ENCODE measurements around the gene MTMR4.

Gene MTMR4

DNA sequence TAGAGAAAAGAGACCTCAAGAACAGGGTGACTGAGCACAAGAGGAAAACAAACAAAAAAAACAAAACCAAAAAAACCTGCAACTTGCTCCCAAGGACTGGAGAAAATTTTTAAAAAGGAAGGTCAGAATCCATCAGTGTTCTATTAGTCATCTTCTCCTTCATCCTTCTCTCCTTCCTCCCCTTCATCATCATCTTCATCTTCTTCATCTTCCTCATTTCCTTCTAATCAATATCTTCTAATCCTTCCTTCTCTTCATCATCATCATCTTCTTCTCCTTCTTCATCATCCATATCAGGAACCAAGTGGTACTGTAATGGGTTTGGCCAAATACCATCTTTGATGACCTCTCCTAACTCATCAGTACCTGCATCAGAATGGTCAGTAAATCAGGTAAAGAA is 38.5 kb downstream of the MTMR4 start:
- TF ChIP-seq CTCF (IDR thresholded peaks at IDR 0.05), result no peak
- Histone ChIP-seq H3K27ac (no peak overlapping the region), H3K4me1 (ENCODE audit: control insufficient read depth in 1 of 2, insufficient read depth in 1 of 2, low read depth in 1 of 2, low read length in 1 of 2) (peaks cover 7 to 9% of the 10 kb centered on the region in 2 experiments), H3K27me3 (no peaks in the 10 kb centered on the region), H3K36me3 (no peaks in the 10 kb centered on the region), H3K9me3 (no peaks in the 10 kb centered on the region), H3K4me3 (ENCODE audit: low read depth in 1 of 2, low read length in 1 of 2) (no peak overlapping the region)

- no peaks in the 10 kb centered on the region for H3K9me3 ChIP-seq
- H3K27me3 ChIP-seq, result no peaks in the 10 kb centered on the region
- no peak overlapping the region for H3K4me3 ChIP-seq (ENCODE audit: low read depth in 1 of 2, low read length in 1 of 2)
- no peak overlapping the region for H3K27ac ChIP-seq
- H3K36me3 ChIP-seq, result no peaks in the 10 kb centered on the region
- no peak for TF ChIP-seq CTCF (IDR thresholded peaks at IDR 0.05)
- no peaks in the 10 kb centered on the region for H3K4me1 ChIP-seq (ENCODE audit: control insufficient read depth in 1 of 2, insufficient read depth in 1 of 2, low read depth in 1 of 2, low read length in 1 of 2)
Measured at GRCh38 chr17:58470356-58470755, 44.1 kb downstream of the MTMR4 start.

DNA sequence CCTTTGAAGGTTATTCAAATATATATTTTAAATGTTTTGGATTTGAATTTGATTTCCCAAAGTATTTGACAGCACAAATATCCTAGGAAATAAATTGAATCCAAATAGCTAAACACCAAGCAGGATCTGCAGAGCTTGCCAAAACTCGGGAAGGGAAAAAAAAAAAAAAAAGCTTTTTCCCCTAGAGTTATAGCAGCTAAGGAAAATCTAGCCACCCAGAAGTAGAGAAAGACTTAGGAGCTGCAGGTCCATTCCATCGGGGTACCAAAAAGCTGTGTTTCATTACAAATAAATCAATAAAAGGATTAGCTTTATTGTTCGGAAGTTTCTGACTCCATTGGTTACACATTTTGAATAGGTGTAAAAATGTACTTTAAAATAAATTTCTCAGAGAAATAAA is 45.5 kb downstream of the MTMR4 start:
- TF ChIP-seq CTCF (IDR thresholded peaks at IDR 0.05), result no peak
- Histone ChIP-seq H3K4me3 (ENCODE audit: low read depth in 1 of 2, low read length in 1 of 2) (no peak overlapping the region), H3K9me3 (no peaks in the 10 kb centered on the region), H3K27ac (no peak overlapping the region), H3K4me1 (ENCODE audit: control insufficient read depth in 1 of 2, insufficient read depth in 1 of 2, low read depth in 1 of 2, low read length in 1 of 2) (no peaks in the 10 kb centered on the region), H3K36me3 (no peaks in the 10 kb centered on the region), H3K27me3 (no peaks in the 10 kb centered on the region)

DNA sequence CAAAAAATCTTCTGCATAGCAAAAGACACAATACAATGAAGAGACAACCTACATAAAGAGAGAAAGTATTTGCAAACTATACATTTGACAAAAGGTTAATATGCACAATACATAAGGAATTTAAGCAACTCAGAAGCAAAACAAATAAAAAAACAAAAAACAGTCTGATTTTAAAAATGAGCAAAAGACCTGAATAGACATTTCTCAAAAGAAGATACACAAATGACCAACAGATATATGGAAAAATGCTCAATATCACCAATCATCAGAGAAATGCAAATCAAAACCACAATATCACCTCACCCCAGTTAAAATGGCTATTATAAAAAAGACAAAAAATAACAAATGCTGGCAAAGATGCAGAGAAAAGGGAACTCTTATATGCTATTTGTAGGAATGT is 58.9 kb downstream of the MTMR4 start:
- no peaks in the 10 kb centered on the region for H3K9me3 ChIP-seq
- no peaks in the 10 kb centered on the region for H3K27me3 ChIP-seq
- H3K4me1 ChIP-seq (ENCODE audit: control insufficient read depth in 1 of 2, insufficient read depth in 1 of 2, low read depth in 1 of 2, low read length in 1 of 2), result no peaks in the 10 kb centered on the region
- H3K27ac ChIP-seq, result no peak overlapping the region
- H3K4me3 ChIP-seq (ENCODE audit: low read depth in 1 of 2, low read length in 1 of 2), result no peak overlapping the region
- TF ChIP-seq CTCF (IDR thresholded peaks at IDR 0.05), result no peak
- H3K36me3 ChIP-seq, result no peaks in the 10 kb centered on the region

DNA sequence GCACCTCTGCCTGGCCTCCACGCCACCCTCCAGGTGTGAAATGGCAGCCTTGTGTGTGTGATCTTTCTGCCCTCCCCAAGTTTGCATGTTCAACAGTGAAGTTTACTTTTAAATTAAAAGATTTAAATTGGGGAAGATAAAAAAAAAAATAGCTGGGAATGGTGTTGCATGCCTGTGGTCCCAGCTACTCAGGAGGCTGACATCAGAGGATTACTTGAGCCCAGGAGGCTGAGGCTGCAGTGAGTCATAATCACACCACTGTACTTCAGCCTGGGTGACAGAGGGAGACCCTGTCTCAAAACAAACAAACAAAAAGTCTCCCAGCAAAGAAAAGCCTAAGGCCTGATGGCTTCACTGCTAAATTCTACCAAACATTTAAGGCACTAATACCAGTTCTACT is 61.7 kb downstream of the MTMR4 start:
- H3K4me1 ChIP-seq (ENCODE audit: control insufficient read depth in 1 of 2, insufficient read depth in 1 of 2, low read depth in 1 of 2, low read length in 1 of 2), result no peaks in the 10 kb centered on the region
- H3K27ac ChIP-seq, result no peak overlapping the region
- H3K27me3 ChIP-seq, result no peaks in the 10 kb centered on the region
- H3K36me3 ChIP-seq, result no peaks in the 10 kb centered on the region
- H3K4me3 ChIP-seq (ENCODE audit: low read depth in 1 of 2, low read length in 1 of 2), result no peak overlapping the region
- H3K9me3 ChIP-seq, result no peaks in the 10 kb centered on the region
- no peak for TF ChIP-seq CTCF (IDR thresholded peaks at IDR 0.05)
